ENCODE results near the gene GJB6. TPM values are rescaled to one million over a fixed set of nuclear protein-coding genes. Genes with fewer than 3 reads are reported as not detected.

The GJB6 gene
- total and polyA plus RNA-seq, 2 donors from 2014 or later: not detected

GRCh38 chr13:20175907-20176652, 56.0 kb downstream of the GJB6 start:
- H3K27me3 ChIP-seq (ENCODE audit: control insufficient read depth, insufficient read depth, low read length): peaks cover 3% of the 10 kb centered on the region
- intact Hi-C loops (cut with DNase I): no loop called here

GRCh38 chr13:20175406-20175794, 56.7 kb downstream of the GJB6 start:
- TF ChIP-seq CTCF (IDR thresholded peaks at IDR 0.05; ENCODE audit: borderline replicate concordance, extremely low read depth, insufficient read depth): no peak
- DNase-seq: no peak
- Histone ChIP-seq H3K36me3 (ENCODE audit: control insufficient read depth in 2 of 3, insufficient read depth in 3 of 3, low read length in 3 of 3) (no peaks in the 10 kb centered on the region), H3K27me3 (ENCODE audit: control insufficient read depth, insufficient read depth, low read length) (peaks cover 3% of the 10 kb centered on the region), H3K4me3 (ENCODE audit: low read length in 3 of 3) (no peak overlapping the region), H3K9ac (ENCODE audit: low read length in 3 of 3) (no peak overlapping the region), H3K9me3 (ENCODE audit: control insufficient read depth in 2 of 3, insufficient read depth in 1 of 3, low read length in 3 of 3) (no peaks in the 10 kb centered on the region), H3K27ac (ENCODE audit: low read depth in 2 of 2, low read length in 2 of 2) (no peak overlapping the region), H3K4me1 (ENCODE audit: control insufficient read depth in 2 of 3, insufficient read depth in 2 of 3, low read depth in 1 of 3, low read length in 3 of 3) (no peaks in the 10 kb centered on the region)
- intact Hi-C loops (cut with DNase I): no loop called here
- FAIRE-seq: no peak

More at GRCh38 chr13:20175907-20176652, 56.0 kb downstream of the GJB6 start:
- H3K9ac ChIP-seq (ENCODE audit: low read length in 3 of 3): no peak overlapping the region
- H3K36me3 ChIP-seq (ENCODE audit: control insufficient read depth in 2 of 3, insufficient read depth in 3 of 3, low read length in 3 of 3): no peaks in the 10 kb centered on the region
- DNase-seq (no peak), FAIRE-seq (no peak)
- no peak overlapping the region for H3K27ac ChIP-seq (ENCODE audit: low read depth in 2 of 2, low read length in 2 of 2)
- no peaks in the 10 kb centered on the region for H3K9me3 ChIP-seq (ENCODE audit: control insufficient read depth in 2 of 3, insufficient read depth in 1 of 3, low read length in 3 of 3)
- no peak for TF ChIP-seq CTCF (IDR thresholded peaks at IDR 0.05; ENCODE audit: borderline replicate concordance, extremely low read depth, insufficient read depth)
- no peaks in the 10 kb centered on the region for H3K4me1 ChIP-seq (ENCODE audit: control insufficient read depth in 2 of 3, insufficient read depth in 2 of 3, low read depth in 1 of 3, low read length in 3 of 3)
- no peak overlapping the region for H3K4me3 ChIP-seq (ENCODE audit: low read length in 3 of 3)

GRCh38 chr13:20174656-20175405, 57.3 kb downstream of the GJB6 start:
- Histone ChIP-seq H3K9me3 (ENCODE audit: control insufficient read depth in 2 of 3, insufficient read depth in 1 of 3, low read length in 3 of 3) (no peaks in the 10 kb centered on the region), H3K27me3 (ENCODE audit: control insufficient read depth, insufficient read depth, low read length) (peaks cover 3% of the 10 kb centered on the region), H3K36me3 (ENCODE audit: control insufficient read depth in 2 of 3, insufficient read depth in 3 of 3, low read length in 3 of 3) (no peaks in the 10 kb centered on the region), H3K27ac (ENCODE audit: low read depth in 2 of 2, low read length in 2 of 2) (no peak overlapping the region), H3K9ac (ENCODE audit: low read length in 3 of 3) (no peak overlapping the region), H3K4me1 (ENCODE audit: control insufficient read depth in 2 of 3, insufficient read depth in 2 of 3, low read depth in 1 of 3, low read length in 3 of 3) (no peaks in the 10 kb centered on the region), H3K4me3 (ENCODE audit: low read length in 3 of 3) (no peak overlapping the region)
- peak; percentile 38 to 94 (median 67) for DNase-seq
- FAIRE-seq: no peak
- TF ChIP-seq CTCF (IDR thresholded peaks at IDR 0.05; ENCODE audit: borderline replicate concordance, extremely low read depth, insufficient read depth): no peak
- intact Hi-C loops (cut with DNase I): no loop called here

All from kidney (tissue), 14 donors.